B cell (primary cell): ENCODE data around the gene SLC37A2. TPM values are rescaled to one million over a fixed set of nuclear protein-coding genes. Genes with fewer than 3 reads are reported as not detected.

Experiments used
- ATAC-seq: fragments of 200-7000 bp; cut with Tn5 transposase; one replicate; pipeline ENCODE4 v1.10.0; 2021; ENCODE audit warnings: low read depth, mild to moderate bottlenecking, moderate number of reproducible peaks, moderate library complexity
- CTCF ChIA-PET: fragments of 350-600 bp; sonication (Branson Sonifier 250); formaldehyde crosslinking; loops from one replicate; lab custom pipeline; 2021; ENCODE audit warnings: antibody characterized with exemption, inconsistent platforms; lab: Charles Lee
- POLR2A ChIA-PET: fragments of 350-600 bp; sonication (Branson Sonifier 250); formaldehyde crosslinking; loops from one replicate; lab custom pipeline; 2021; ENCODE audit warnings: antibody characterized with exemption; lab: Charles Lee
- DNase-seq: peaks from one replicate; pipeline ENCODE4 v3.0.0; 2013
- H2AFZ ChIP-seq: 2 replicates; pipeline ENCODE4 v1.6.1; 2012; ENCODE audit warnings: mild to moderate bottlenecking, low read depth, low read length; ENCODE audit not compliant: insufficient read depth, poor library complexity, severe bottlenecking
- H3K27ac ChIP-seq, 2 donors: 1 replicate in 1 of 2; 2 replicates in 1 of 2; pipeline ENCODE4 v1.5.1; 2012 to 2013; ENCODE audit warnings: low read length in 2 of 2, mild to moderate bottlenecking in 2 of 2, moderate library complexity in 1 of 2
- H3K27me3 ChIP-seq, 4 experiments: fragments of 200-600 bp in 1 of 4; sonication (generic) in 1 of 4; replicated peaks in 1 of 4; 1 replicate in 2 of 4; 2 replicates in 2 of 4; pipeline versions ENCODE4 v1.6.1 to v1.7.0; 2013 to 2016; ENCODE audit warnings: low read length in 3 of 4, mild to moderate bottlenecking in 2 of 4, mixed read lengths in 1 of 4, moderate library complexity in 1 of 4; ENCODE audit not compliant: insufficient read depth in 4 of 4, control insufficient read depth in 3 of 4; ENCODE audit errors: control extremely low read depth in 1 of 4
- H3K36me3 ChIP-seq, 2 experiments: replicated peaks in 1 of 2; 1 replicate in 1 of 2; 2 replicates in 1 of 2; pipeline versions ENCODE4 v1.6.1 to v1.7.1; 2013; ENCODE audit warnings: low read length in 1 of 2; ENCODE audit not compliant: insufficient read depth in 2 of 2, control insufficient read depth in 1 of 2; ENCODE audit errors: control extremely low read depth in 1 of 2, extremely low read depth in 1 of 2
- H3K4me1 ChIP-seq, 2 donors: fragments of 200-600 bp in 1 of 2; sonication (generic) in 1 of 2; 1 replicate in 1 of 2; 2 replicates in 1 of 2; pipeline versions ENCODE4 v1.5.1 to v1.6.1; 2013 to 2017; ENCODE audit warnings: low read length in 2 of 2; ENCODE audit not compliant: control insufficient read depth in 2 of 2, insufficient read depth in 2 of 2
- H3K4me2 ChIP-seq: replicated peaks from 2 replicates; pipeline ENCODE3; 2012; ENCODE audit warnings: mild to moderate bottlenecking, low read depth, low read length; ENCODE audit not compliant: poor library complexity, severe bottlenecking
- H3K4me3 ChIP-seq, 5 experiments: fragments of 200-600 bp in 1 of 5; sonication (generic) in 1 of 5; 1 replicate in 3 of 5; 2 replicates in 2 of 5; pipeline versions ENCODE4 v1.5.1 to v1.7.0; 2011 to 2016; ENCODE audit warnings: low read length in 4 of 5, mild to moderate bottlenecking in 4 of 5, low read depth in 2 of 5, control low read depth in 1 of 5, moderate library complexity in 1 of 5; ENCODE audit not compliant: insufficient read depth in 1 of 5; ENCODE audit errors: control extremely low read depth in 1 of 5, extremely low read depth in 1 of 5
- H3K79me2 ChIP-seq: fragments of 200-600 bp; sonication (generic); one replicate; pipeline ENCODE4 v1.6.0; 2016; ENCODE audit warnings: low read length; ENCODE audit not compliant: control insufficient read depth, insufficient read depth
- H3K9ac ChIP-seq: fragments of 200-600 bp; sonication (generic); 2 replicates; pipeline ENCODE4 v1.6.1; 2017; ENCODE audit warnings: mild to moderate bottlenecking, low read length, moderate library complexity
- H3K9me3 ChIP-seq, 3 donors: one replicate each; pipeline versions ENCODE4 v1.6.1 to v1.7.1; 2013; ENCODE audit warnings: low read length in 2 of 3; ENCODE audit not compliant: control insufficient read depth in 2 of 3, insufficient read depth in 1 of 3; ENCODE audit errors: control extremely low read depth in 1 of 3
- H4K20me1 ChIP-seq: 2 replicates; pipeline ENCODE4 v1.6.0; 2012; ENCODE audit warnings: mild to moderate bottlenecking, low read length; ENCODE audit not compliant: insufficient read depth, control insufficient read depth, poor library complexity, severe bottlenecking
- H3K27ac Mint-ChIP-seq: one replicate; pipeline ENCODE4 v1.8.0; 2021; ENCODE audit warnings: mixed read lengths
- H3K27me3 Mint-ChIP-seq: one replicate; pipeline ENCODE4 v1.8.0; 2021; ENCODE audit warnings: mixed read lengths
- H3K4me1 Mint-ChIP-seq: one replicate; pipeline ENCODE4 v1.8.0; 2021; ENCODE audit warnings: mixed read lengths
- H3K4me3 Mint-ChIP-seq: one replicate; pipeline ENCODE4 v1.8.0; 2021; ENCODE audit warnings: mixed read lengths
- H3K9me3 Mint-ChIP-seq: one replicate; pipeline ENCODE4 v1.8.0; 2022; ENCODE audit warnings: mixed read lengths; ENCODE audit not compliant: insufficient read depth
- CTCF ChIP-seq: fragments of 200-600 bp; IDR thresholded peaks from one replicate; pipeline ENCODE4 v1.8.0; 2022; ENCODE audit warnings: antibody characterized with exemption, mild to moderate bottlenecking
- EZH2 ChIP-seq: IDR thresholded peaks from 2 replicates; pipeline ENCODE4 v1.6.1; 2012; ENCODE audit warnings: borderline replicate concordance, low read depth, mild to moderate bottlenecking, moderate library complexity, low read length; ENCODE audit not compliant: insufficient read depth, poor library complexity, severe bottlenecking
- WGBS: methylation state at CpG from one replicate; pipeline ENCODE4 v1.1.5; 2013; ENCODE audit warnings: missing lambda C conversion rate; ENCODE audit not compliant: insufficient coverage; 5-methylcytosine and 5-hydroxymethylcytosine counted together
- intact Hi-C: fragments of 100-400 bp; cut with micrococcal nuclease; formaldehyde crosslinking; loops from one replicate; pipeline ENCODE4 v1.10.0; 2022
- polyA plus RNA-seq: library from polyadenylated mRNA; depleted of rRNA; stranded (reverse); fragments of >200 nt; gene quantifications from 2 replicates; pipeline ENCODE4 v1.2.3, GENCODE V29; 2012
- total RNA-seq, 2 donors: library from RNA; stranded (reverse); fragments of 120-200 nt in 1 of 2; gene quantifications; 1 replicate in 1 of 2; 2 replicates in 1 of 2; pipeline versions ENCODE4 v1.2.3 to v1.2.4, GENCODE V29; 2013 to 2022

Gene SLC37A2
- total and polyA plus RNA-seq, 2 donors (not counting 1 experiment from before 2014, with no cell fraction given) = 7.6 to 27.0 TPM

DNA sequence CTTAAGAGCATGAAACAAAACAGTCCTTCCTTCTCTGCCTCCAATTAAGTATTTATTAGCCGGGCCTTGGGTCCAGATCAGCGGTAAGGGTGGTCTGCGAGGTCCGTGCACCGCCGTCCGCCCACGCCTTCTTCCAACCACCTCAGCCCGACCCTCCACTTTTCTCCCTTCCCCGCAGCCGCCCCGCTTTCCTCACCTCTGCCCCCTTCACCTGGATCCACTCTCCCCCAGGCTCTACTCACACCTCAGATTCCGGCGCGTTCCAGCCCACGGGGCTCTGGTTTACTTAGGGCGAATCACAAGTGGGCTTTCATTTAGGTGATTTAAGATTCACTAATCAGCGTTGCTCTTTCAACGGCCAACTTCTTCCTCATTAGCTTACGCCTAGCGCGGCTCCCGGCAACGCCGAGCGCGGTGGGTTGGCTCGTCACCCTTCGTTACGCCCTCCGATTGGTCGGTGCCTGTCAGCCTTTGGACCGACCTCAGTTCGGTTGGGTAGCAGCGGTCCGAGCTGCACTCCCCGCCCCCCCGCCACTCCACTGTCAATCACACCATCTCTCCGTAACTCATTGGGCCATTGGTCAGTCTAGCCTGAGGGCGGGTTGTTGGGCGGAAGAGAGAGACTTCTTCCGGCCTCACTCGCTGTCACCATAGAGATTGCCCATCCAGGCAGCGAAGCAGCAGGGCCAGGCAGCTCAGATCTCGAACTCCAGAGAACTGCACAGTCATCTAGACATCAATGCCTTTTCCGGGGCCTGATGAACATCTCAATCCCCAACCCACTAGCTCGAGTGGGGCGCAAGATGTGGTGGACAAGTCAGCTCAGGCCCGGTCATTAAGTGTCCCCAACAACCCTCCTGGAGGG, 48.5 kb downstream of the SLC37A2 start, which contains the start of gene TMEM218:
Gene TMEM218, minus strand, starts transcription at position 284 of the 865 bp plus-strand sequence. CDS start 9,385 bp downstream, outside the sequence.
- H3K9me3 ChIP-seq = peaks cover 0 to 13% (median under 1%) of the 10 kb centered on the region in 3 donors
- H3K9ac ChIP-seq = peak within 1 kb of the TSS; percentile 76
- H3K27ac ChIP-seq = peak within 1 kb of the TSS; percentile 79
- H3K27me3 ChIP-seq = peaks cover 0 to 2% (median under 1%) of the 10 kb centered on the region in 4 experiments
- peak within 1 kb of the TSS; percentile 78 for H3K4me2 ChIP-seq
- Mint-ChIP-seq H3K9me3 (peaks cover 6% of the 10 kb centered on the region), H3K4me1 (peaks cover 20% of the 10 kb centered on the region), H3K27me3 (peaks cover under 1% of the 10 kb centered on the region), H3K4me3 (peak within 1 kb of the TSS; percentile 98), H3K27ac (peak within 1 kb of the TSS; percentile 99)
- WGBS = 2% methylated on average over 47 of the region's 49 CpGs
- intact Hi-C loops = loop anchor here (1.0 to 5.0 kb wide), 8 partner anchors 13 to 776 kb away; partner anchors contain the start of genes CCDC15, HYLS1, MSANTD2 and TBRG1
- peak within 1 kb of the TSS; percentile 87 for H2AFZ ChIP-seq
- CTCF ChIA-PET = interaction anchor here (1.0 to 4.0 kb wide), 8 partner anchors 10 to 152 kb away, joined by 3 to 29 read pairs (median 4); no protein-coding TSS in a partner anchor
- ATAC-seq (peak; percentile 95), DNase-seq (peak; percentile 100)
- peak within 1 kb of the TSS; percentile 66 to 94 (median 80) for H3K4me3 ChIP-seq
- H3K36me3 ChIP-seq = peaks cover 0 to 1% of the 10 kb centered on the region in 2 experiments
- POLR2A ChIA-PET = interaction anchor here (0.9 to 3.7 kb wide), 6 partner anchors 15 to 158 kb away, joined by 3 to 16 read pairs (median 4); partner anchors contain the start of genes CCDC15 and SLC37A2
- peaks cover 8 to 14% of the 10 kb centered on the region in 2 donors for H3K4me1 ChIP-seq
- H4K20me1 ChIP-seq = no peaks in the 10 kb centered on the region
- peaks cover 4% of the 10 kb centered on the region for H3K79me2 ChIP-seq
- no peak for TF ChIP-seq CTCF
- no peak for TF ChIP-seq EZH2
